CD4-positive, alpha-beta T cell treated with Interleukin-2 at 100 ng/mL for 4 hours (primary cell): Measurements from ENCODE around the gene TMEM44.
A peak's percentile ranks its signal among the peaks of the same experiment; 100 is the strongest.

ENCODE experiments used
- DNase-seq: peaks from one replicate; pipeline ENCODE4 v3.0.0-alpha.2; 2020; ENCODE audit warnings: low spot score

Gene TMEM44

GRCh38 chr3:194633349-194634004 lies at the start of gene TMEM44:
TMEM44 (minus strand) TSS chr3:194633419; CDS start chr3:194633215, 204 bp downstream.
- DNase-seq: peak; percentile 38

- DNase-seq: peak; percentile 75
Measured at GRCh38 chr3:194682694-194683310, 49.6 kb upstream of the TMEM44 start.

GRCh38 chr3:194682189-194682693 lies 49.0 kb upstream of the TMEM44 start:
- no peak for DNase-seq

GRCh38 chr3:194680888-194681615 lies 47.8 kb upstream of the TMEM44 start:
- DNase-seq: no peak

GRCh38 chr3:194676471-194676870 lies 43.3 kb upstream of the TMEM44 start:
- no peak for DNase-seq

- no peak for DNase-seq
Measured at GRCh38 chr3:194675680-194676079, 42.5 kb upstream of the TMEM44 start.

- no peak for DNase-seq
Measured at GRCh38 chr3:194675081-194675640, 41.9 kb upstream of the TMEM44 start.

GRCh38 chr3:194673761-194674160 lies 40.5 kb upstream of the TMEM44 start:
- no peak for DNase-seq

- DNase-seq: no peak
Measured at GRCh38 chr3:194672876-194673275, 39.7 kb upstream of the TMEM44 start.

- DNase-seq: peak; percentile 92
Measured at GRCh38 chr3:194671900-194672808, 38.9 kb upstream of the TMEM44 start, which contains the start of gene LSG1. LSG1 (minus strand) TSS chr3:194672191; CDS start chr3:194672162, 29 bp downstream.

- peak; percentile 63 for DNase-seq
Measured at GRCh38 chr3:194671511-194671899, 38.3 kb upstream of the TMEM44 start.

- no peak for DNase-seq
Measured at GRCh38 chr3:194667363-194667762, 34.1 kb upstream of the TMEM44 start.

- no peak for DNase-seq
Measured at GRCh38 chr3:194664857-194665256, 31.6 kb upstream of the TMEM44 start.

- no peak for DNase-seq
Measured at GRCh38 chr3:194661946-194662345, 28.7 kb upstream of the TMEM44 start.

- no peak for DNase-seq
Measured at GRCh38 chr3:194661374-194661773, 28.2 kb upstream of the TMEM44 start.

GRCh38 chr3:194659778-194660177 lies 26.6 kb upstream of the TMEM44 start:
- no peak for DNase-seq

- no peak for DNase-seq
Measured at GRCh38 chr3:194658477-194659242, 25.4 kb upstream of the TMEM44 start.

- DNase-seq: no peak
Measured at GRCh38 chr3:194657439-194657838, 24.2 kb upstream of the TMEM44 start.

- DNase-seq: no peak
Measured at GRCh38 chr3:194654443-194654842, 21.2 kb upstream of the TMEM44 start.

GRCh38 chr3:194647747-194648146 lies 14.5 kb upstream of the TMEM44 start:
- DNase-seq: no peak

GRCh38 chr3:194642769-194643168 lies 9.6 kb upstream of the TMEM44 start:
- no peak for DNase-seq
